ENCODE measurements around the gene MRPL19. TPM values are rescaled to one million over a fixed set of nuclear protein-coding genes. Genes with fewer than 3 reads are reported as not detected.

The MRPL19 gene
- total and polyA plus RNA-seq, 3 experiments from 2014 or later, result 33.2 to 74.2 (median 66.0) TPM

DNA sequence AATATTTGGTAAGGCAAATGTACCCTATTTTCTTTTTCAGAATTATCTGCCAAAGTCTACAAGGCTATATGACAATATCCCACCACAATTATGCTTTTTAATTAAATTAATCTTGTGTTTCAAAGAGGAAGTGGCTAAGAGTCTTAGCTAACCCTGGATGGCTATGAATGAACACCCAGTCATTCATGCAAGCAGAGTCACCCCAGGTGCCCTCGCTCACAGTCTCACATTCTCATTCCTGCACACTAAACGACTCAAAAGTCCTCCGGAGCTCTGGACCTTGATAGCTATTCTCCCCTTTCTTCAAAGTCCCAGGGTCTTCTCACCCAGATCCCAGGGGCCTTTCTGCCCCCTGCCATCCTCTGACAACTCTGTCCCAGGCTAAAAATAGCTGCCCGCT lies 42.1 kb upstream of the MRPL19 start:
- Histone ChIP-seq H3K9me3 (ENCODE audit: low read length) (no peaks in the 10 kb centered on the region), H3K27me3 (ENCODE audit: insufficient read depth, low read length, poor library complexity, severe bottlenecking) (peaks cover 5% of the 10 kb centered on the region), H3K36me3 (ENCODE audit: insufficient read depth, low read length) (no peaks in the 10 kb centered on the region), H3K27ac (ENCODE audit: low read depth, low read length) (no peak overlapping the region), H3K4me1 (ENCODE audit: insufficient read depth, low read length) (peaks cover 4% of the 10 kb centered on the region), H3K4me3 (ENCODE audit: low read length) (no peak overlapping the region)
- DNase-seq, result no peak
- Mint-ChIP-seq H3K4me3 (no peak overlapping the region), H3K27ac (no peak overlapping the region), H3K36me3 (no peaks in the 10 kb centered on the region), H3K27me3 (peaks cover 31 to 54% of the 10 kb centered on the region in 2 donors), H3K9me3 (no peaks in the 10 kb centered on the region), H3K4me1 (peaks cover 0 to 6% (median 0%) of the 10 kb centered on the region in 3 donors)
- ChIA-PET CTCF (no interaction called here), POLR2A (no interaction called here)

DNA sequence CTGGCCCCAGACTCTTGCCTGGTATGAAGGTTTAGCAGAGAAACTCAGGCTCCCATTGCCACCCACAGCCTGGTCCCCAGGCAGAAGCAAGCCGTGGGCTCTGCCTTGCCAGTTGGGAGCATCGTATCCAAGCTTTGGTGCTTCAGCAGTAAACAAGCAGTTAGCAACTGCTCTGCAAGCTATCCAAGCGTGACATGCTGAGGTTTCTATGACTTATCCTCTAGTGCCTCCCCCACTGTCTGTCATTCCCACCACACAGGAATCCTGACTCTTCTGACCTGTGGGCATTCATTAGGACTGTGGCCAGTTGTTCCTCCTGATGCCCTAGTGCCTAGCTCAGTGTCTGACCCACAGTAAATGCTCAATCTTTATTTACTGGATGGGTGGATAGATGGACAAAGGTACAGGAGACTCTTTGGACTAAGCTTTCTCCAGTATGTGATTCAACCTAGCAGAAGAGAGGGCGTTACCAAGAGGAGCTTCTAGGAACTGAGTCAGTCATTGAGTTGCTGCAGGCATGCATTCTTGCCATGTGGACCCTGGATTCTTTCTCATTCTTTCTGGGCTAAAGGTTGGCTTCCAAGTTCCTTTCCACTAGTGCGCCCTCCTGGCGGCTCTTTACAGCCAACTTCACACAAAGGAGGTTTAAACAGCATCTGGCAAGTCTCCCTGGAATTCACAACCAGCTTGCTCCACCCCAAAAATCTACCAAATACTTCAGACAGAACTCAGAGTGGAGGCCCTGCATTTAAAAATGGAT lies 40.6 kb upstream of the MRPL19 start:
- no peak overlapping the region for H3K27ac Mint-ChIP-seq
- POLR2A ChIA-PET, result no interaction called here

DNA sequence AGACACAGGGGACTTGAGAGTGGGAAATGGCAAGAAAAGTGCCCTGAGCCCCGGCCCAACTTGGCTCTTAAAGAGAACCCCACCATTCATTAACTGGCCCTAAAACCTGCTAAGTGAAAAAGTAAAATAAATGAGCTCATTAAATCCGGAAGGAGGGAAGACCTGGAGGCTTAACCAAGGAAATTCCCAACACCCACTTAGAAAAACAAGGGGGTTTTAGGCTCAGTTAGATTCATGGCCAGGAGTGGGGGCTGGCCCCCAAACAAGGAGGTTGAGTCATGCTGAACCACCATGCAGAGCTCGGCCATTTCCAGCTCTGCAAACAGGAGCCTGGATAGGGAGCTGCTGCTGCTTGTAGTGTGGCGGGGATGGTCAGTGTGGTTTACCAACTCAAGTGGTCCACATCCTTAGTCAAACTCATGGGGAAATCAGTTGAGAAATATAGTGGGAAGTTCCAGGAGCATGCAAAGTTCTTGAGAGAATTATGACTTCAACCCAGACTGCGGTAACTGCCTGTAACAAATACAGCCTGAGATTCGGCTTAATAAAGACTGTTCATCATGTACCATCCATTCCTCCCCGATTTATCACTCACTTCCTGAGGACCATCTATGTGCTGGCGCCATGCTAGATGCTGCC lies 39.7 kb upstream of the MRPL19 start:
- Histone ChIP-seq H3K9me3 (ENCODE audit: low read length) (no peaks in the 10 kb centered on the region), H3K36me3 (ENCODE audit: insufficient read depth, low read length) (no peaks in the 10 kb centered on the region), H3K27ac (ENCODE audit: low read depth, low read length) (no peak overlapping the region), H3K4me1 (ENCODE audit: insufficient read depth, low read length) (peaks cover 4% of the 10 kb centered on the region), H3K4me3 (ENCODE audit: low read length) (no peak overlapping the region), H3K27me3 (ENCODE audit: insufficient read depth, low read length, poor library complexity, severe bottlenecking) (peaks cover 10% of the 10 kb centered on the region)
- Mint-ChIP-seq H3K4me1 (peaks cover 0 to 6% (median 0%) of the 10 kb centered on the region in 3 donors), H3K36me3 (no peaks in the 10 kb centered on the region), H3K4me3 (no peak overlapping the region), H3K9me3 (no peaks in the 10 kb centered on the region), H3K27me3 (peaks cover 38 to 65% of the 10 kb centered on the region in 2 donors), H3K27ac (no peak overlapping the region)
- ChIA-PET CTCF (interaction anchor here (1.5 kb wide), 1 partner anchor 9 kb away, joined by 3 read pairs; no protein-coding TSS in a partner anchor), POLR2A (no interaction called here)
- DNase-seq, result no peak

More for the DNA sequence above, 40.6 kb upstream of the MRPL19 start:
- H3K27me3 ChIP-seq (ENCODE audit: insufficient read depth, low read length, poor library complexity, severe bottlenecking), result peaks cover 10% of the 10 kb centered on the region
- H3K36me3 Mint-ChIP-seq, result no peaks in the 10 kb centered on the region
- no peak overlapping the region for H3K4me3 Mint-ChIP-seq
- peaks cover 4% of the 10 kb centered on the region for H3K4me1 ChIP-seq (ENCODE audit: insufficient read depth, low read length)
- H3K27ac ChIP-seq (ENCODE audit: low read depth, low read length), result no peak overlapping the region
- no peaks in the 10 kb centered on the region for H3K9me3 Mint-ChIP-seq
- H3K4me1 Mint-ChIP-seq, result peaks cover 0 to 6% (median 0%) of the 10 kb centered on the region in 3 donors
- H3K27me3 Mint-ChIP-seq, result peaks cover 36 to 61% of the 10 kb centered on the region in 2 donors
- H3K9me3 ChIP-seq (ENCODE audit: low read length), result no peaks in the 10 kb centered on the region
- CTCF ChIA-PET, result interaction anchor here (1.5 kb wide), 1 partner anchor 10 kb away, joined by 3 read pairs; no protein-coding TSS in a partner anchor
- no peaks in the 10 kb centered on the region for H3K36me3 ChIP-seq (ENCODE audit: insufficient read depth, low read length)
- DNase-seq, result no peak
- no peak overlapping the region for H3K4me3 ChIP-seq (ENCODE audit: low read length)

DNA sequence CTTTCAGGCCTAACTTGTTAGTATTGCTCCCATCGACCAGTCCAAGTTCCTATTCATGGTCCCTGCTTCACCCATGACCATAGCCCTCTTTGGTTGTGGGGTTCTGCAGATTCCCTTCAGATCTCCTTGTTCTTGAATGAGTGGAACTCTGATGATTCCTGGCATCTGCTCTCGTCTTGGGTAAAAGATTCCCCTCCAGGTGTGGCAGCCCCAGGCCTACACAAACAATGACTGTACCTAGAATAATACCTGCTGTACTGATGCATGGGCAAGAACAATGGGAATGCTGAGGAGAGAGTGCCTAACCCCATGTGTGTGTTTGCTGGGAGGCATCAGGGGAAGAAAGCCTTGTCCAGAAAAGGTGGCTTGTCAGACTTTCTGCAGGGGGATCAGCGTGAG lies 39.2 kb upstream of the MRPL19 start:
- CTCF ChIA-PET, result interaction anchor here (1.8 kb wide), 1 partner anchor 21 kb away, joined by 3 read pairs; no protein-coding TSS in a partner anchor
- H3K4me3 Mint-ChIP-seq, result no peak overlapping the region
- Histone ChIP-seq H3K27ac (ENCODE audit: low read depth, low read length) (no peak overlapping the region), H3K27me3 (ENCODE audit: insufficient read depth, low read length, poor library complexity, severe bottlenecking) (peaks cover 10% of the 10 kb centered on the region), H3K4me1 (ENCODE audit: insufficient read depth, low read length) (peaks cover 4% of the 10 kb centered on the region), H3K4me3 (ENCODE audit: low read length) (no peak overlapping the region), H3K36me3 (ENCODE audit: insufficient read depth, low read length) (no peaks in the 10 kb centered on the region), H3K9me3 (ENCODE audit: low read length) (no peaks in the 10 kb centered on the region)
- POLR2A ChIA-PET, result no interaction called here
- peaks cover 0 to 6% (median 0%) of the 10 kb centered on the region in 3 donors for H3K4me1 Mint-ChIP-seq
- H3K27me3 Mint-ChIP-seq, result peaks cover 39 to 70% of the 10 kb centered on the region in 2 donors
- H3K9me3 Mint-ChIP-seq, result no peaks in the 10 kb centered on the region
- no peak overlapping the region for H3K27ac Mint-ChIP-seq
- H3K36me3 Mint-ChIP-seq, result no peaks in the 10 kb centered on the region
- no peak for DNase-seq

DNA sequence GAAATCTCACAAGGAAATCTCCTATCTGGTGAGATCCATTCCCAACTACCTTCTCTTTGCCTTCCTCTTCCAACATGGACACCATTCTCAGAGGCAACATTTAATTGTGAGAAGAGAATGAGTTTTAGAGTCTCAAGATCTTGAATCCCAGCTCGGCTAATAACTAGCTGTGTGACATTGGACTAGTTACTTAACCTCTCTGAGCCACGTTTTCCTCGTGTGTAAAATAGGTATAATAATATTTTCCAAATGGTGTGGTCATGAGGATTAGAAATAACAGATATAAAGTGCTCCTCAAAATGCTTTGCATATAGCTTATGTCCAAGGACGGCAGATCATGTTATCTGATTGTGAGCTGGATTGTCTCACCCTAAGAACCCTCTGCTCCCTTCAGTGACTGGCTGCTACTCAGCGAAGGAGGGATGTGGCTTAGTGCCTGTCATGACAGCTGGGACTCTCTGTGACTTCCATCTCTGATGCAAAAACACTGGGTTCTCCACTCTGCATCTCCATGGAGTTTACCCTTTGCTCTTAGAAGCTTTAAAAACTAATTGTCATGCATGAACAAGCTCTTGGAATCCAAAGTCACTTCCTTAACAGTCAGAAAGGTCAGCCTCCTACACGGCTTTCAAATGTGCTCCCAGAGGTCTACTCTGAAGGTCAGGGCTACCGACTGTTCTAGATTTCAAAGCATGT lies 38.4 kb upstream of the MRPL19 start:
- Histone ChIP-seq H3K27me3 (ENCODE audit: insufficient read depth, low read length, poor library complexity, severe bottlenecking) (peaks cover 10% of the 10 kb centered on the region), H3K27ac (ENCODE audit: low read depth, low read length) (no peak overlapping the region), H3K4me1 (ENCODE audit: insufficient read depth, low read length) (peaks cover 4% of the 10 kb centered on the region), H3K4me3 (ENCODE audit: low read length) (no peak overlapping the region), H3K36me3 (ENCODE audit: insufficient read depth, low read length) (no peaks in the 10 kb centered on the region), H3K9me3 (ENCODE audit: low read length) (no peaks in the 10 kb centered on the region)
- H3K27me3 Mint-ChIP-seq, result peaks cover 42 to 74% of the 10 kb centered on the region in 2 donors
- ChIA-PET POLR2A (no interaction called here), CTCF (interaction anchor here (0.7 to 2.4 kb wide), 11 partner anchors 8 to 690 kb away, joined by 3 to 10 read pairs (median 3); no protein-coding TSS in a partner anchor)
- H3K4me3 Mint-ChIP-seq, result no peak overlapping the region
- H3K27ac Mint-ChIP-seq, result peak overlapping the region in 2 of 8 donors; percentile 25 to 40
- no peaks in the 10 kb centered on the region for H3K36me3 Mint-ChIP-seq
- H3K9me3 Mint-ChIP-seq, result no peaks in the 10 kb centered on the region
- no peak for DNase-seq
- H3K4me1 Mint-ChIP-seq, result peaks cover 0 to 6% (median 0%) of the 10 kb centered on the region in 3 donors

DNA sequence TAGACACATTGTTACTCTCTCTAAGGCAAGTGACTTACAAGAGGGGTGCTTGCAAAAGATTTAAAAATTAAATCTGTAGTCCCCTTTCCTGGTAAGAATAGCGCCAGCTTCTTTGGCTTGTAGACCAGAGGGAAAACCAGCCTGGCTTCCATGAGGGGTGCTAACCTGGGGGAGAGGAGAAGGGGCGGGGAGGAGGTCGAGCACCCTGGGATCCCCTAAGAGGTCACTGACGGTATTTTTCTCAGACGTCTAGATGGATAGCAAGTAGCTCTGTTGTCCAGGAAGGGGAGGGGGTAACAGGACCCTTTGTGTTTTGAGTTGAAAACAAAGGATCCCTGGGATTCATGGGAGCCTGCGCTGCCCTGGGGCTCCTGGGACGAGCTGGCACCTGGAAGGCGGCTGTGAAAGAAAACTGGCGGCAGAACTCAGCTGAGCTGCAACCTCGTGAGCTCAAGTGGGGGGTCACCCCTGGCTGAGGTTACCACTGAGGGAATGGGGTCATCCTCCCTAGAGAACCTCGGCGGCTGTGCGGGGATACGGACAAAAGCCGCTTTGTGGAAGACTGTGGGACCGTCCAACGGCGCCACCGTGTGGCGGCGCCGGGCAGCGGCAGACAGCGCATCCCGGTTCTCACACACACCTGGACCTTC lies 37.8 kb upstream of the MRPL19 start:
- H3K27ac Mint-ChIP-seq, result no peak overlapping the region
- H3K27me3 Mint-ChIP-seq, result peaks cover 41 to 74% of the 10 kb centered on the region in 2 donors
- H3K9me3 ChIP-seq (ENCODE audit: low read length), result no peaks in the 10 kb centered on the region
- no peaks in the 10 kb centered on the region for H3K36me3 Mint-ChIP-seq
- H3K4me3 Mint-ChIP-seq, result peak overlapping the region in 4 of 7 donors; percentile 8 to 37 (median 30)
- ChIA-PET POLR2A (no interaction called here), CTCF (interaction anchor here (0.7 to 2.4 kb wide), 11 partner anchors 9 to 690 kb away, joined by 3 to 10 read pairs (median 3); no protein-coding TSS in a partner anchor)
- peak; percentile 13 to 57 (median 26) for DNase-seq
- H3K27ac ChIP-seq (ENCODE audit: low read depth, low read length), result no peak overlapping the region
- peaks cover 10% of the 10 kb centered on the region for H3K27me3 ChIP-seq (ENCODE audit: insufficient read depth, low read length, poor library complexity, severe bottlenecking)
- H3K4me3 ChIP-seq (ENCODE audit: low read length), result no peak overlapping the region
- no peaks in the 10 kb centered on the region for H3K36me3 ChIP-seq (ENCODE audit: insufficient read depth, low read length)
- H3K4me1 ChIP-seq (ENCODE audit: insufficient read depth, low read length), result peaks cover 4% of the 10 kb centered on the region
- peaks cover 0 to 6% (median 0%) of the 10 kb centered on the region in 3 donors for H3K4me1 Mint-ChIP-seq
- no peaks in the 10 kb centered on the region for H3K9me3 Mint-ChIP-seq

DNA sequence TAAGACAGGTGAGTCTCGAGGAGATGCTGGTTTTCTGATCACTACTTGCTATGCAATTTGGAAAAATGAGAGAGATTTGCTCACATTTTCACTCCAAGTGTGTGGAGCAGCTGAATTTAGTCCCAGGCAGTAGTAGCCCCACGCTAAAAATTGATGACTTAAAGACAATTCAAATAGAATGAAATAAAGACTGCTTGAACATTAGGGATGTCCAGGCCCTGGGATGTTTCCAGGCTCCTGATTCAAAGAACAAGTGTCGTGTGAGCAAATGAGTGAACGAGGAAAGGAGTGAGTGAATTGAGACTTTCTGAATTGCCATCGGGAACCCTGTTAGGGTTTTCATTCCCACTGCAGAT lies 37.3 kb upstream of the MRPL19 start:
- Mint-ChIP-seq H3K27ac (no peak overlapping the region), H3K4me3 (no peak overlapping the region), H3K4me1 (peaks cover 0 to 6% (median 0%) of the 10 kb centered on the region in 3 donors), H3K36me3 (no peaks in the 10 kb centered on the region), H3K27me3 (peaks cover 41 to 71% of the 10 kb centered on the region in 2 donors), H3K9me3 (no peaks in the 10 kb centered on the region)
- Histone ChIP-seq H3K27me3 (ENCODE audit: insufficient read depth, low read length, poor library complexity, severe bottlenecking) (peaks cover 10% of the 10 kb centered on the region), H3K36me3 (ENCODE audit: insufficient read depth, low read length) (no peaks in the 10 kb centered on the region), H3K4me1 (ENCODE audit: insufficient read depth, low read length) (peaks cover 4% of the 10 kb centered on the region), H3K9me3 (ENCODE audit: low read length) (no peaks in the 10 kb centered on the region), H3K27ac (ENCODE audit: low read depth, low read length) (no peak overlapping the region), H3K4me3 (ENCODE audit: low read length) (no peak overlapping the region)
- no peak for DNase-seq
- CTCF ChIA-PET, result interaction anchor here (0.8 to 2.4 kb wide), 10 partner anchors 9 to 693 kb away, joined by 3 to 10 read pairs (median 4); no protein-coding TSS in a partner anchor
- POLR2A ChIA-PET, result no interaction called here

Measured in CD8-positive, alpha-beta memory T cell (primary cell).